GM23248 (cell line): ENCODE measurements around the gene SHCBP1L. TPM values are rescaled to one million over a fixed set of nuclear protein-coding genes. Genes with fewer than 3 reads are reported as not detected.
"Not testable (repeated sequence)": the region's sequence is repeated elsewhere in the genome, so short reads cannot be mapped to it uniquely, and the experiment has no call there.

Experiments used
- DNase-seq: peaks from one replicate; pipeline ENCODE4 v3.0.0-alpha.2; 2015
- H2AFZ ChIP-seq: fragments of 200-600 bp; sonication (generic); 2 replicates; pipeline ENCODE4 v1.6.1; 2016; ENCODE audit warnings: antibody characterized with exemption
- H3F3A ChIP-seq: fragments of 200-600 bp; sonication (generic); 2 replicates; pipeline ENCODE4 v1.6.1; 2016; ENCODE audit warnings: mild to moderate bottlenecking, antibody characterized with exemption, mixed run types; ENCODE audit not compliant: insufficient read depth
- H3K27ac ChIP-seq: fragments of 200-600 bp; sonication (generic); 2 replicates; pipeline ENCODE4 v1.5.1; 2016; ENCODE audit warnings: mild to moderate bottlenecking
- H3K27me3 ChIP-seq: fragments of 200-600 bp; sonication (generic); replicated peaks from 2 replicates; pipeline ENCODE4 v1.6.1; 2016; ENCODE audit warnings: mild to moderate bottlenecking; ENCODE audit not compliant: insufficient read depth
- H3K36me3 ChIP-seq: fragments of 200-600 bp; sonication (generic); 2 replicates; pipeline ENCODE4 v1.6.1; 2016; ENCODE audit warnings: low read depth, mild to moderate bottlenecking
- H3K4me1 ChIP-seq: fragments of 200-600 bp; sonication (generic); 2 replicates; pipeline ENCODE4 v1.6.1; 2016; ENCODE audit warnings: mild to moderate bottlenecking; ENCODE audit not compliant: insufficient read depth
- H3K4me2 ChIP-seq: fragments of 200-600 bp; sonication (generic); one replicate; pipeline ENCODE4 v1.6.1; 2016; ENCODE audit warnings: mild to moderate bottlenecking; ENCODE audit not compliant: unreplicated experiment
- H3K4me3 ChIP-seq: fragments of 200-600 bp; sonication (generic); 2 replicates; pipeline ENCODE4 v1.5.1; 2016; ENCODE audit warnings: mild to moderate bottlenecking
- H3K79me2 ChIP-seq: fragments of 200-600 bp; sonication (generic); 2 replicates; pipeline ENCODE4 v1.6.1; 2016; ENCODE audit warnings: mild to moderate bottlenecking; ENCODE audit not compliant: insufficient read depth
- H3K9ac ChIP-seq: fragments of 200-600 bp; sonication (generic); 2 replicates; pipeline ENCODE4 v1.6.1; 2016; ENCODE audit warnings: mild to moderate bottlenecking
- H3K9me2 ChIP-seq: fragments of 200-600 bp; sonication (generic); 2 replicates; pipeline ENCODE4 v1.6.1; 2016; ENCODE audit warnings: mixed run types, mild to moderate bottlenecking, moderate library complexity; ENCODE audit not compliant: insufficient read depth
- H3K9me3 ChIP-seq: fragments of 200-600 bp; sonication (generic); one replicate; pipeline ENCODE4 v1.6.1; 2017; ENCODE audit warnings: low read depth
- H4K20me1 ChIP-seq: fragments of 200-600 bp; sonication (generic); 2 replicates; pipeline ENCODE4 v1.6.0; 2016; ENCODE audit not compliant: insufficient read depth
- EZH2 ChIP-seq: fragments of 200-600 bp; sonication (generic); IDR thresholded peaks from 2 replicates; pipeline ENCODE4 v1.6.1; 2018; ENCODE audit warnings: antibody characterized with exemption, mild to moderate bottlenecking; ENCODE audit not compliant: insufficient read depth, poor library complexity, severe bottlenecking
- EZH2phosphoT487 ChIP-seq: fragments of 200-600 bp; sonication (generic); IDR thresholded peaks from 2 replicates; pipeline ENCODE4 v1.6.1; 2018; ENCODE audit warnings: antibody characterized with exemption, moderate library complexity, mild to moderate bottlenecking, low read depth; ENCODE audit not compliant: insufficient read depth
- WGBS, 2 experiments: methylation state at CpG; one replicate each; pipeline ENCODE4 v1.1.6; 2015 to 2017; ENCODE audit warnings: low lambda C conversion rate in 2 of 2, low coverage in 1 of 2; ENCODE audit errors: missing lambda C conversion rate in 2 of 2; 5-methylcytosine and 5-hydroxymethylcytosine counted together
- in situ Hi-C: fragments of 300-500 bp; cut with MboI; formaldehyde crosslinking; loops from 2 replicates; pipeline ENCODE4 v1.15.0; 2020
- polyA plus RNA-seq: library from polyadenylated mRNA; unstranded; fragments of >200 nt; fragmentation: Nextera tagmentation; extraction: Ambion mirVana; gene quantifications from 2 replicates; pipeline ENCODE4 v1.2.1, GENCODE V29; 2016
- total RNA-seq: library from RNA; depleted of rRNA; stranded (reverse); fragments of >200 nt; shearing (Covaris generic); gene quantifications from 2 replicates; pipeline ENCODE4 v1.2.3, GENCODE V29; 2014

Gene SHCBP1L
- total and polyA plus RNA-seq, 2 experiments from 2014 or later = not detected

GRCh38 chr1:182905321-182905720 lies 47.6 kb downstream of the SHCBP1L start:
- H3K27ac ChIP-seq = no peak overlapping the region
- in situ Hi-C loops = no loop called here
- no peaks in the 10 kb centered on the region for H3K36me3 ChIP-seq
- H3K4me1 ChIP-seq = no peaks in the 10 kb centered on the region
- no peaks in the 10 kb centered on the region for H3K27me3 ChIP-seq
- no peaks in the 10 kb centered on the region for H3F3A ChIP-seq
- H2AFZ ChIP-seq = no peak overlapping the region
- 93% methylated on average over 2 of the region's 2 CpGs for WGBS, 2 experiments
- H3K4me3 ChIP-seq = no peak overlapping the region
- no peaks in the 10 kb centered on the region for H3K9me3 ChIP-seq
- TF ChIP-seq EZH2 = no peak
- no peak for TF ChIP-seq EZH2phosphoT487
- H3K9me2 ChIP-seq = no peaks in the 10 kb centered on the region
- H4K20me1 ChIP-seq = no peaks in the 10 kb centered on the region
- H3K4me2 ChIP-seq = no peak overlapping the region
- H3K9ac ChIP-seq = no peak overlapping the region
- no peak for DNase-seq
- no peaks in the 10 kb centered on the region for H3K79me2 ChIP-seq

DNA sequence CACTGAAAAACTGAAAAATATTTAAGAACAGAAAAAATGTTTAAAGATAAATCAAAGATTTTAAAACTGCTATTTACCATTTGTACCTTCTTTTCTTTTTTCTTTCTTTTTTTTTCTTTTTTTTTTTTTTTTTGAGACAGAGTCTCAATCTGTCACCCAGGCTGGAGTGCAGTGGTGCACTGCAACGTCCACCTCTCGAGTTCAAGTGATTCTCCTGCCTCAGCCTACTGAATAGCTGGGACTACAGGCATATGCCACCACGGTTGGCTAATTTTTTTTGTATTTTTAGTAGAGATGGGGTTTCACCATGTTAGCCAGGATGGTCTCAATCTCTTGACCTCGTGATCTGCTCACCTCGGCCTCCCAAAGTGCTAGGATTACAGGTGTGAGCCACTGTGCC lies 51.0 kb downstream of the SHCBP1L start:
- H2AFZ ChIP-seq, H3K79me2 ChIP-seq, H4K20me1 ChIP-seq, H3F3A ChIP-seq, H3K36me3 ChIP-seq, H3K9ac ChIP-seq, H3K4me3 ChIP-seq, H3K4me2 ChIP-seq, H3K4me1 ChIP-seq, H3K27ac ChIP-seq, H3K9me2 ChIP-seq, H3K27me3 ChIP-seq, H3K9me3 ChIP-seq, in situ Hi-C loops, DNase-seq: not testable (repeated sequence)
- WGBS, 2 experiments = 74 to 75% methylated on average over 5 of the region's 5 CpGs

DNA sequence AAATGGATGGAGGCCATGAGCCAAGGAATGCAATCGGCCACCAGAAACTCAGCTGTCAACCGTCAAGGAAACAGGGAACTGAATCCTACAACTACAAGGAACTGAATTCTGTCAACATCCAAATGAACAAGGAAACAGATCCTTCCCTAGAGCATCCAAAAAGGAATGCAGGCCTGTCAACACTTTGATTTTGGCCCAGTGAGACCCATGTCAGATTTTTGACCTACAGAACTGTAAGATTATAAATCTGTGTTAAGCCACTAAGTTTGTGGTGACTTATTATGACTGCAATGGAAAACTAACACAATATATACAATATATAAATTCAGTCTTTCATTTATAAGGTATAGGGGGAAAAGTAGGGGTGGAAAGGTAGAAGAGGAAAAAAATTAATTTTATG lies 55.3 kb downstream of the SHCBP1L start:
- no peaks in the 10 kb centered on the region for H3K9me2 ChIP-seq
- no peak for DNase-seq
- no peaks in the 10 kb centered on the region for H3F3A ChIP-seq
- 41 to 61% methylated on average over 2 of the region's 2 CpGs for WGBS, 2 experiments
- H4K20me1 ChIP-seq = no peaks in the 10 kb centered on the region
- no peak overlapping the region for H3K4me3 ChIP-seq
- H3K79me2 ChIP-seq = no peaks in the 10 kb centered on the region
- H3K4me2 ChIP-seq = no peak overlapping the region
- TF ChIP-seq EZH2phosphoT487 = no peak
- TF ChIP-seq EZH2 = no peak
- no peaks in the 10 kb centered on the region for H3K36me3 ChIP-seq
- H3K9ac ChIP-seq = no peak overlapping the region
- H3K27me3 ChIP-seq = no peaks in the 10 kb centered on the region
- no peaks in the 10 kb centered on the region for H3K9me3 ChIP-seq
- in situ Hi-C loops = no loop called here
- H3K4me1 ChIP-seq = no peaks in the 10 kb centered on the region
- H3K27ac ChIP-seq = no peak overlapping the region
- no peak overlapping the region for H2AFZ ChIP-seq

GRCh38 chr1:182890927-182891610 lies 61.9 kb downstream of the SHCBP1L start:
- DNase-seq = no peak
- Histone ChIP-seq H3F3A (peaks cover 57% of the 10 kb centered on the region), H3K27ac (no peak overlapping the region), H3K9me3 (no peaks in the 10 kb centered on the region), H3K4me2 (no peak overlapping the region), H3K4me3 (no peak overlapping the region), H3K9ac (no peak overlapping the region), H3K9me2 (no peaks in the 10 kb centered on the region), H3K4me1 (no peaks in the 10 kb centered on the region), H4K20me1 (no peaks in the 10 kb centered on the region), H3K36me3 (peaks cover 21% of the 10 kb centered on the region), H3K79me2 (no peaks in the 10 kb centered on the region), H2AFZ (no peak overlapping the region), H3K27me3 (no peaks in the 10 kb centered on the region)
- TF ChIP-seq EZH2 (no peak), EZH2phosphoT487 (no peak)
- 93% methylated on average over 9 of the region's 9 CpGs for WGBS, 2 experiments
- in situ Hi-C loops = no loop called here

- Histone ChIP-seq H3K4me2 (no peak overlapping the region), H3K9me3 (no peaks in the 10 kb centered on the region), H3K4me3 (no peak overlapping the region), H3K27me3 (no peaks in the 10 kb centered on the region), H3K9me2 (no peaks in the 10 kb centered on the region), H3K79me2 (no peaks in the 10 kb centered on the region), H2AFZ (no peak overlapping the region), H4K20me1 (no peaks in the 10 kb centered on the region), H3K27ac (no peak overlapping the region), H3K9ac (no peak overlapping the region), H3K36me3 (peaks cover 30% of the 10 kb centered on the region), H3K4me1 (no peaks in the 10 kb centered on the region), H3F3A (peaks cover 66% of the 10 kb centered on the region)
- TF ChIP-seq EZH2 (no peak), EZH2phosphoT487 (no peak)
- WGBS, 2 experiments = 80 to 81% methylated on average over 6 of the region's 6 CpGs
- in situ Hi-C loops = no loop called here
- DNase-seq = no peak
Observed at GRCh38 chr1:182889997-182890396, 63.0 kb downstream of the SHCBP1L start.
